K562 (cell line): ENCODE data around the gene CMTM8. TPM values are rescaled to one million over a fixed set of nuclear protein-coding genes. Genes with fewer than 3 reads are reported as not detected.

Source experiments
- ATAC-seq: fragments of 200-7000 bp; cut with Tn5 transposase; 3 replicates; pipeline ENCODE4 v1.9.1; 2020; ENCODE audit warnings: moderate library complexity
- BruUV-seq: library from RNA; stranded (reverse); fragments of 400-500 nt; replicated peaks from 2 replicates; lab custom pipeline; 2021; lab: Mats Ljungman, UMichigan
- CTCF ChIA-PET: fragments of 300-600 bp; formaldehyde crosslinking; extraction: SDS; loops from one replicate; lab custom pipeline; 2021; ENCODE audit warnings: low intra/inter-chr PET ratio; lab: Yijun Ruan, JAX
- POLR2A ChIA-PET: fragments of 300-600, 350-650 bp; sonication (Branson Sonifier 250); formaldehyde crosslinking; extraction: SDS; loops from one replicate; lab custom pipeline; 2021; ENCODE audit warnings: antibody characterized with exemption, inconsistent platforms; lab: Yijun Ruan, JAX
- DNase-seq, 4 experiments: peaks; one replicate each; pipeline versions ENCODE4 v3.0.0 to v3.0.0-alpha.2; 2011 to 2018; ENCODE audit warnings: low spot score in 3 of 4, mixed read lengths in 3 of 4; ENCODE audit errors: extremely low read depth in 1 of 4
- FAIRE-seq: peaks from 2 replicates; lab custom pipeline; 2011; peaks lifted over from hg19 to GRCh38; lab: Jason Lieb, UNC
- H2AFZ ChIP-seq: 2 replicates; pipeline ENCODE4 v1.6.0; 2011; ENCODE audit warnings: low read depth, low read length, control low read depth, inconsistent platforms
- H3K27ac ChIP-seq: fragments of 200-600 bp; 3 replicates; pipeline ENCODE4 v1.8.0; 2011; ENCODE audit warnings: low read depth, mild to moderate bottlenecking, control low read depth, inconsistent platforms, low read length, moderate library complexity, mixed read lengths; ENCODE audit errors: extremely low read depth
- H3K27me3 ChIP-seq, 2 experiments: fragments of 300-600 bp in 1 of 2; 2 replicates in 1 of 2; 3 replicates in 1 of 2; pipeline versions ENCODE4 v1.6.0 to v1.8.0; 2011; ENCODE audit warnings: inconsistent platforms in 2 of 2, low read length in 2 of 2, mild to moderate bottlenecking in 1 of 2, mixed read lengths in 1 of 2, moderate library complexity in 1 of 2; ENCODE audit not compliant: control insufficient read depth in 2 of 2, insufficient read depth in 2 of 2
- H3K36me3 ChIP-seq: fragments of 300-600 bp; 3 replicates; pipeline ENCODE4 v1.8.0; 2011; ENCODE audit warnings: mild to moderate bottlenecking, low read length, inconsistent platforms; ENCODE audit not compliant: control insufficient read depth, insufficient read depth
- H3K4me1 ChIP-seq, 2 experiments: fragments of 200-600 bp in 1 of 2; replicated peaks in 1 of 2; 2 replicates in 1 of 2; 3 replicates in 1 of 2; pipeline versions ENCODE4 v1.5.1 to v1.8.0; 2011; ENCODE audit warnings: inconsistent platforms in 2 of 2, low read length in 2 of 2, mild to moderate bottlenecking in 1 of 2, mixed read lengths in 1 of 2, moderate library complexity in 1 of 2; ENCODE audit not compliant: control insufficient read depth in 2 of 2, insufficient read depth in 2 of 2
- H3K4me2 ChIP-seq: 2 replicates; pipeline ENCODE4 v1.6.1; 2011; ENCODE audit warnings: low read length, control low read depth, inconsistent platforms, mixed read lengths; ENCODE audit not compliant: insufficient read depth
- H3K4me3 ChIP-seq: fragments of 200-600 bp; sonication (generic), shearing (Covaris generic); 2 replicates; pipeline ENCODE4 v1.5.1; 2016; ENCODE audit warnings: control low read depth, inconsistent platforms
- H3K79me2 ChIP-seq: fragments of 200-600 bp; 3 replicates; pipeline ENCODE4 v1.8.0; 2011; ENCODE audit warnings: low read length, inconsistent platforms; ENCODE audit not compliant: control insufficient read depth, insufficient read depth
- H3K9ac ChIP-seq, 2 experiments: 2 replicates each; pipeline versions ENCODE4 v1.6.0 to v1.6.1; 2011; ENCODE audit warnings: low read depth in 2 of 2, low read length in 2 of 2, control low read depth in 1 of 2, inconsistent platforms in 1 of 2, mild to moderate bottlenecking in 1 of 2, mixed read lengths in 1 of 2; ENCODE audit not compliant: insufficient read depth in 1 of 2
- H3K9me1 ChIP-seq: one replicate; pipeline ENCODE4 v1.6.0; 2011; ENCODE audit warnings: inconsistent platforms, mild to moderate bottlenecking, low read length, moderate library complexity; ENCODE audit not compliant: control insufficient read depth, insufficient read depth
- H3K9me3 ChIP-seq: replicated peaks from 2 replicates; pipeline ENCODE4 v1.5.1; 2011; ENCODE audit warnings: low read depth, low read length, inconsistent platforms; ENCODE audit not compliant: control insufficient read depth, insufficient read depth
- H4K20me1 ChIP-seq: replicated peaks from 2 replicates; pipeline ENCODE4 v1.6.1; 2011; ENCODE audit warnings: low read length, inconsistent platforms, mixed read lengths; ENCODE audit not compliant: control insufficient read depth, insufficient read depth
- ARID1B ChIP-seq: fragments of 450-650 bp; IDR thresholded peaks from 2 replicates; pipeline ENCODE4 v1.6.1; 2016; ENCODE audit warnings: antibody characterized with exemption, mild to moderate bottlenecking, inconsistent platforms
- CBX8 ChIP-seq: fragments of 200-600 bp; sonication (generic); IDR thresholded peaks from 2 replicates; pipeline ENCODE4 v1.6.1; 2012; ENCODE audit warnings: borderline replicate concordance, mixed run types, low read depth, mild to moderate bottlenecking, moderate library complexity, mixed read lengths, low read length, control low read depth, inconsistent platforms; ENCODE audit not compliant: poor library complexity, severe bottlenecking; ENCODE audit errors: extremely low read depth
- GMEB1 ChIP-seq: fragments of 250-450 bp; sonication (Bioruptor Pico); IDR thresholded peaks from 2 replicates; pipeline ENCODE4 v1.4.0; 2020; ENCODE audit warnings: mild to moderate bottlenecking
- JUND ChIP-seq, 2 experiments: IDR thresholded peaks; 2 replicates in 1 of 2; 3 replicates in 1 of 2; pipeline ENCODE4 v1.6.1; 2011; ENCODE audit warnings: borderline replicate concordance in 2 of 2, low read depth in 2 of 2, low read length in 2 of 2, improper control_type of control experiment in 1 of 2, missing biosample characterization in 1 of 2, missing genetic modification characterization in 1 of 2, missing genetic modification reagents in 1 of 2
- SIN3B ChIP-seq: fragments of 450-650 bp; IDR thresholded peaks from 2 replicates; pipeline ENCODE4 v1.6.1; 2017; ENCODE audit warnings: low read depth, mild to moderate bottlenecking, moderate library complexity
- SMARCE1 ChIP-seq: fragments of 450-650 bp; IDR thresholded peaks from 2 replicates; pipeline ENCODE4 v1.7.1; 2016; ENCODE audit warnings: mild to moderate bottlenecking
- TCF15 ChIP-seq: fragments of 250-450 bp; sonication (Bioruptor Pico); IDR thresholded peaks from 2 replicates; pipeline ENCODE4 v1.8.0; 2022; ENCODE audit warnings: moderate library complexity, mild to moderate bottlenecking, inconsistent platforms
- ZFP91 ChIP-seq: sonication (generic); formaldehyde crosslinking; IDR thresholded peaks from 2 replicates; pipeline ENCODE4 v1.8.0; 2022; ENCODE audit warnings: mild to moderate bottlenecking, missing genetic modification reagents
- ZNF174 ChIP-seq: fragments of 250-450 bp; sonication (Bioruptor Pico); IDR thresholded peaks from 2 replicates; pipeline ENCODE4 v1.4.0; 2020; ENCODE audit warnings: mild to moderate bottlenecking
- ZNF274 ChIP-seq: IDR thresholded peaks from 2 replicates; pipeline ENCODE4 v1.6.1; 2011; ENCODE audit warnings: low read depth, mild to moderate bottlenecking, low read length, moderate library complexity, borderline replicate concordance
- ZNF280B ChIP-seq: fragments of 250-450 bp; sonication (Bioruptor Pico); IDR thresholded peaks from 2 replicates; pipeline ENCODE4 v1.5.1; 2021; ENCODE audit warnings: mild to moderate bottlenecking
- ZNF398 ChIP-seq: fragments of 250-450 bp; sonication (Bioruptor Pico); IDR thresholded peaks from 2 replicates; pipeline ENCODE4 v1.8.0; 2021; ENCODE audit warnings: moderate library complexity, mild to moderate bottlenecking, inconsistent platforms
- WGBS: fragments of 100-300 bp; shearing (Covaris generic); methylation state at CpG from one replicate; pipeline ENCODE4 v1.1.6; 2016; ENCODE audit warnings: low coverage, mixed read lengths; ENCODE audit not compliant: insufficient coverage; ENCODE audit errors: missing lambda C conversion rate; 5-methylcytosine and 5-hydroxymethylcytosine counted together
- in situ Hi-C: fragments of 300-500 bp; cut with MboI; formaldehyde crosslinking; loops from 4 replicates; pipeline ENCODE4 v1.15.0; 2018; ENCODE audit warnings: inconsistent platforms, mixed read lengths
- intact Hi-C: fragments of 100-400 bp; cut with micrococcal nuclease; formaldehyde crosslinking; loops from 2 replicates; pipeline ENCODE4 v1.14.2; 2022
- polyA plus RNA-seq, 8 experiments: library from polyadenylated mRNA; depleted of rRNA in 4 of 8; stranded (reverse) in 5 of 8; unstranded in 3 of 8; fragments of >200 nt; fragmentation: Nextera tagmentation in 2 of 8; fragmentation: Illumina TruSeq in 1 of 8; extraction: Ambion mirVana in 2 of 8; extraction: Trizol in 1 of 8; gene quantifications; 2 replicates each; pipeline versions ENCODE4 v1.2.1 to v1.2.3, GENCODE V29; 2011 to 2014; ENCODE audit warnings: inconsistent platforms in 1 of 8, missing spikeins in 1 of 8
- total RNA-seq, 7 experiments: library from RNA; depleted of rRNA in 6 of 7; stranded (reverse); fragments of >200 nt in 6 of 7; fragmentation: Illumina TruSeq in 2 of 7; extraction: Trizol in 2 of 7; gene quantifications; 2 replicates each; pipeline versions ENCODE4 v1.2.1 to v1.2.3, GENCODE V29; 2011 to 2021; ENCODE audit warnings: low replicate concordance in 1 of 7

CMTM8 gene
- total and polyA plus RNA-seq, 9 of the 15 experiments (the other 6 are each of a cell fraction or from before 2014, with no cell fraction given): not detected

- BruUV-seq: no TSS peak
- Histone ChIP-seq H3K27me3 (peaks cover 7 to 12% of the 10 kb centered on the region in 2 experiments; a peak in 3 of 5 replicates), H3K9ac (no peak overlapping the region), H4K20me1 (0 out of 2 replicates have a peak, but pooled peaks cover 3% of the 10 kb centered on the region), H3K4me2 (no peak overlapping the region), H3K79me2 (no peaks in the 10 kb centered on the region), H3K36me3 (no peaks in the 10 kb centered on the region), H3K9me1 (no peaks in the 10 kb centered on the region), H3K27ac (no peak overlapping the region), H3K9me3 (no peaks in the 10 kb centered on the region), H3K4me1 (no peaks in the 10 kb centered on the region), H3K4me3 (no peak overlapping the region), H2AFZ (no peak overlapping the region)
- ATAC-seq (peak; percentile 93), DNase-seq (peak; percentile 43 to 58 (median 50)), FAIRE-seq (no peak)
- WGBS: under 1% methylated on average over 6 of the region's 6 CpGs
- ChIA-PET POLR2A (interaction anchor here (0.7 kb wide), 1 partner anchor 883 kb away, joined by 3 read pairs; no protein-coding TSS in a partner anchor), CTCF (interaction anchor here (1.2 kb wide), 1 partner anchor 162 kb away, joined by 3 read pairs; no protein-coding TSS in a partner anchor)
- in situ Hi-C loops: no loop called here
- intact Hi-C loops: loop anchor here (1.0 to 5.0 kb wide), 2 partner anchors 163 to 323 kb away; no protein-coding TSS in a partner anchor
- TF ChIP-seq ZNF274 (no peak), JUND (IDR thresholded peaks at IDR 0.05; ENCODE audit: borderline replicate concordance, low read depth, low read length) (0 out of 2 replicates have a peak, but pooled peaks have one; percentile 8), JUND (tag; IDR thresholded peaks at IDR 0.05; ENCODE audit: borderline replicate concordance, low read depth, low read length) (no peak), ZNF174 (no peak), GMEB1 (CRISPR knock-in tag) (no peak), ZNF280B (CRISPR knock-in tag) (no peak), ARID1B (no peak), CBX8 (no peak), ZFP91 (CRISPR knock-in tag) (no peak), ZNF398 (no peak), SIN3B (no peak), TCF15 (no peak), SMARCE1 (no peak)
Observed at GRCh38 chr3:32340039-32340438, 101.6 kb downstream of the CMTM8 start.
